H9 (cell line): Measurements from ENCODE around the gene HLA-A. TPM values are rescaled to one million over a fixed set of nuclear protein-coding genes. Genes with fewer than 3 reads are reported as not detected.

Experiments
- DNase-seq: peaks from one replicate; pipeline ENCODE4 v3.0.0-alpha.2; 2017
- H2AFZ ChIP-seq: one replicate; pipeline ENCODE4 v1.6.1; 2013; ENCODE audit warnings: mild to moderate bottlenecking, low read length, control low read depth, moderate library complexity
- H2AK5ac ChIP-seq: 2 replicates; pipeline ENCODE4 v1.6.1; 2013; ENCODE audit warnings: low read length, control low read depth, mixed read lengths; ENCODE audit not compliant: insufficient read length
- H2BK120ac ChIP-seq: one replicate; pipeline ENCODE4 v1.6.1; 2013; ENCODE audit warnings: low read depth, mild to moderate bottlenecking, low read length, control low read depth, inconsistent platforms; ENCODE audit not compliant: poor library complexity, severe bottlenecking
- H2BK12ac ChIP-seq: 2 replicates; pipeline ENCODE4 v1.6.1; 2013; ENCODE audit warnings: low read length, control low read depth, mixed read lengths, low read depth; ENCODE audit not compliant: insufficient read length
- H2BK15ac ChIP-seq: 2 replicates; pipeline ENCODE4 v1.6.1; 2013; ENCODE audit warnings: low read depth, low read length, control low read depth
- H2BK20ac ChIP-seq: one replicate; pipeline ENCODE4 v1.6.1; 2013; ENCODE audit warnings: low read depth, mild to moderate bottlenecking, low read length, control low read depth, inconsistent platforms; ENCODE audit not compliant: poor library complexity, severe bottlenecking
- H2BK5ac ChIP-seq: 2 replicates; pipeline ENCODE4 v1.6.1; 2013; ENCODE audit warnings: low read length, control low read depth, mixed read lengths; ENCODE audit not compliant: insufficient read length
- H3K14ac ChIP-seq: 2 replicates; pipeline ENCODE4 v1.6.1; 2013; ENCODE audit warnings: low read length, control low read depth; ENCODE audit not compliant: insufficient read depth
- H3K18ac ChIP-seq: 2 replicates; pipeline ENCODE4 v1.6.1; 2013; ENCODE audit warnings: low read depth, mild to moderate bottlenecking, mixed read lengths, low read length, control low read depth; ENCODE audit not compliant: insufficient read length
- H3K23ac ChIP-seq: 2 replicates; pipeline ENCODE4 v1.6.1; 2013; ENCODE audit warnings: low read length, control low read depth, mixed read lengths, low read depth; ENCODE audit not compliant: insufficient read length
- H3K23me2 ChIP-seq: 2 replicates; pipeline ENCODE4 v1.6.1; 2013; ENCODE audit warnings: low read depth, mild to moderate bottlenecking, mixed read lengths, low read length, control low read depth; ENCODE audit not compliant: insufficient read length, poor library complexity, severe bottlenecking
- H3K27ac ChIP-seq: 2 replicates; pipeline ENCODE4 v1.5.1; 2013; ENCODE audit warnings: low read length, control low read depth, mixed read lengths, low read depth; ENCODE audit not compliant: insufficient read length
- H3K27me3 ChIP-seq: 2 replicates; pipeline ENCODE4 v1.6.1; 2013; ENCODE audit warnings: low read length, control low read depth, inconsistent platforms; ENCODE audit not compliant: insufficient read depth
- H3K4ac ChIP-seq: 2 replicates; pipeline ENCODE4 v1.6.1; 2013; ENCODE audit warnings: low read depth, mild to moderate bottlenecking, control low read depth, inconsistent platforms, low read length, moderate library complexity
- H3K4me1 ChIP-seq: 2 replicates; pipeline ENCODE4 v1.6.1; 2013; ENCODE audit warnings: low read length, control low read depth, inconsistent platforms; ENCODE audit not compliant: insufficient read depth
- H3K4me2 ChIP-seq: 2 replicates; pipeline ENCODE4 v1.6.1; 2013; ENCODE audit warnings: low read length, control low read depth, mixed read lengths; ENCODE audit not compliant: insufficient read length, insufficient read depth
- H3K56ac ChIP-seq: 2 replicates; pipeline ENCODE4 v1.6.1; 2013; ENCODE audit warnings: low read depth, mild to moderate bottlenecking, mixed read lengths, low read length, control low read depth; ENCODE audit not compliant: insufficient read length
- H3K79me1 ChIP-seq: 2 replicates; pipeline ENCODE4 v1.6.1; 2013; ENCODE audit warnings: low read depth, mild to moderate bottlenecking, moderate library complexity, low read length, control low read depth, inconsistent platforms; ENCODE audit not compliant: insufficient read depth, poor library complexity, severe bottlenecking
- H3K79me2 ChIP-seq: 2 replicates; pipeline ENCODE4 v1.6.1; 2013; ENCODE audit warnings: low read length, control low read depth, inconsistent platforms; ENCODE audit not compliant: insufficient read depth
- H3K9ac ChIP-seq: 2 replicates; pipeline ENCODE4 v1.6.1; 2013; ENCODE audit warnings: low read length, control low read depth, mixed read lengths; ENCODE audit not compliant: insufficient read length; ENCODE audit errors: extremely low read depth
- H3K9me3 ChIP-seq: one replicate; pipeline ENCODE4 v1.6.1; 2013; ENCODE audit warnings: low read depth, low read length, inconsistent platforms; ENCODE audit not compliant: control insufficient read depth
- H3T11ph ChIP-seq: one replicate; pipeline ENCODE4 v1.6.1; 2013; ENCODE audit warnings: mild to moderate bottlenecking, low read length, control low read depth, inconsistent platforms
- H4K20me1 ChIP-seq: one replicate; pipeline ENCODE4 v1.6.1; 2013; ENCODE audit not compliant: control insufficient read depth, insufficient read length, insufficient read depth
- H4K5ac ChIP-seq: 2 replicates; pipeline ENCODE4 v1.6.1; 2013; ENCODE audit warnings: low read depth, mild to moderate bottlenecking, mixed read lengths, low read length, control low read depth; ENCODE audit not compliant: insufficient read length
- H4K8ac ChIP-seq: replicated peaks from 2 replicates; pipeline ENCODE4 v1.6.1; 2013; ENCODE audit warnings: low read length, control low read depth, mixed read lengths, low read depth; ENCODE audit not compliant: insufficient read length
- H4K91ac ChIP-seq: 2 replicates; pipeline ENCODE4 v1.6.1; 2013; ENCODE audit warnings: low read depth, mild to moderate bottlenecking, moderate library complexity, mixed read lengths, low read length, control low read depth; ENCODE audit not compliant: insufficient read length
- H3K27ac Mint-ChIP-seq, 3 experiments: 2 replicates in 2 of 3; 3 replicates in 1 of 3; pipeline ENCODE4 v1.8.0; 2020 to 2021; ENCODE audit warnings: mixed read lengths in 3 of 3, mild to moderate bottlenecking in 1 of 3, moderate library complexity in 1 of 3
- H3K27me3 Mint-ChIP-seq: 2 replicates; pipeline ENCODE4 v1.8.0; 2021; ENCODE audit warnings: low read depth, mild to moderate bottlenecking, moderate library complexity, mixed read lengths
- H3K36me3 Mint-ChIP-seq, 3 experiments: 2 replicates in 2 of 3; 3 replicates in 1 of 3; pipeline ENCODE4 v1.8.0; 2020 to 2021; ENCODE audit warnings: low read depth in 3 of 3, mixed read lengths in 3 of 3; ENCODE audit not compliant: insufficient read depth in 1 of 3
- H3K4me1 Mint-ChIP-seq, 2 experiments: 2 replicates each; pipeline ENCODE4 v1.8.0; 2020; ENCODE audit warnings: mixed read lengths in 2 of 2
- H3K4me3 Mint-ChIP-seq, 2 experiments: 2 replicates in 1 of 2; 3 replicates in 1 of 2; pipeline ENCODE4 v1.8.0; 2020 to 2021; ENCODE audit warnings: mild to moderate bottlenecking in 2 of 2, mixed read lengths in 2 of 2, moderate library complexity in 1 of 2
- H3K9me3 Mint-ChIP-seq, 2 experiments: 2 replicates in 1 of 2; 3 replicates in 1 of 2; pipeline ENCODE4 v1.8.0; 2020; ENCODE audit warnings: mild to moderate bottlenecking in 2 of 2, mixed read lengths in 2 of 2, moderate library complexity in 1 of 2
- CTCF ChIP-seq: fragments of 200-600 bp; sonication (generic); conservative IDR thresholded peaks from 3 replicates; pipeline ENCODE4 v1.8.0; 2021; ENCODE audit warnings: antibody characterized with exemption, mild to moderate bottlenecking
- total RNA-seq: library from RNA; stranded (reverse); gene quantifications from 2 replicates; pipeline ENCODE4 v1.2.1, GENCODE V29; 2021

HLA-A gene
- total RNA-seq, 1 experiment from 2014 or later: 248 TPM

GRCh38 chr6:29990931-29991330 is 48.6 kb downstream of the HLA-A start:
- Histone ChIP-seq H3K4ac (no peak overlapping the region), H3K18ac (no peak overlapping the region), H3K4me1 (no peaks in the 10 kb centered on the region), H3K9ac (no peak overlapping the region), H2AFZ (no peak overlapping the region), H3K79me1 (no peaks in the 10 kb centered on the region), H3K23me2 (no peaks in the 10 kb centered on the region), H2AK5ac (no peak overlapping the region), H3K9me3 (no peaks in the 10 kb centered on the region), H2BK20ac (no peak overlapping the region), H4K91ac (no peak overlapping the region), H4K8ac (no peak overlapping the region), H2BK120ac (no peak overlapping the region), H3K23ac (no peak overlapping the region), H3K27ac (no peak overlapping the region), H3K56ac (no peak overlapping the region), H4K5ac (no peak overlapping the region), H2BK5ac (no peak overlapping the region), H3K14ac (no peak overlapping the region), H4K20me1 (no peaks in the 10 kb centered on the region), H3K27me3 (no peaks in the 10 kb centered on the region), H3K79me2 (no peaks in the 10 kb centered on the region), H2BK15ac (no peak overlapping the region), H3K4me2 (no peak overlapping the region), H3T11ph (no peak overlapping the region), H2BK12ac (no peak overlapping the region)
- Mint-ChIP-seq H3K4me1 (no peaks in the 10 kb centered on the region; a peak in 1 of 4 replicates), H3K27ac (no peak overlapping the region), H3K36me3 (no peaks in the 10 kb centered on the region), H3K27me3 (peaks cover 27% of the 10 kb centered on the region), H3K9me3 (no peaks in the 10 kb centered on the region), H3K4me3 (no peak overlapping the region)
- DNase-seq: no peak
- no peak for TF ChIP-seq CTCF
